Measurements from ENCODE around the gene STK24.
"Not testable (repeated sequence)": the region's sequence is repeated elsewhere in the genome, so short reads cannot be mapped to it uniquely, and the experiment has no call there.

The STK24 gene

GRCh38 chr13:98575904-98576199, 1.1 kb downstream of the STK24 start:
- ATAC-seq (replicated peaks) (no peak), DNase-seq (no peak)
- peak overlapping the region; percentile 87 to 90 for H3K4me3 Mint-ChIP-seq
- H3K4me1 Mint-ChIP-seq = peaks cover 37 to 52% of the 10 kb centered on the region in 2 donors
- peaks cover 10 to 22% of the 10 kb centered on the region in 2 donors for H3K36me3 Mint-ChIP-seq
- H3K27ac Mint-ChIP-seq = peak overlapping the region; percentile 91
- no peaks in the 10 kb centered on the region for H3K27me3 Mint-ChIP-seq
- H3K9me3 Mint-ChIP-seq = no peaks in the 10 kb centered on the region

GRCh38 chr13:98575009-98575903, 1.7 kb downstream of the STK24 start:
- DNase-seq (no peak), ATAC-seq (replicated peaks) (no peak)
- H3K27ac Mint-ChIP-seq = peak overlapping the region; percentile 91
- peak overlapping the region; percentile 87 to 90 for H3K4me3 Mint-ChIP-seq
- H3K36me3 Mint-ChIP-seq = peaks cover 10 to 22% of the 10 kb centered on the region in 2 donors
- peaks cover 41 to 58% of the 10 kb centered on the region in 2 donors for H3K4me1 Mint-ChIP-seq
- H3K27me3 Mint-ChIP-seq = no peaks in the 10 kb centered on the region
- no peaks in the 10 kb centered on the region for H3K9me3 Mint-ChIP-seq

GRCh38 chr13:98571955-98572662, 4.8 kb downstream of the STK24 start:
- ATAC-seq (replicated peaks) = no peak
- H3K4me3 Mint-ChIP-seq = peak overlapping the region; percentile 72
- H3K36me3 Mint-ChIP-seq = peaks cover 29 to 43% of the 10 kb centered on the region in 2 donors
- H3K27me3 Mint-ChIP-seq = no peaks in the 10 kb centered on the region
- no peak for DNase-seq
- peaks cover 57 to 84% of the 10 kb centered on the region in 2 donors for H3K4me1 Mint-ChIP-seq
- H3K27ac Mint-ChIP-seq = peak overlapping the region; percentile 87
- peaks cover 0 to 2% of the 10 kb centered on the region in 2 donors for H3K9me3 Mint-ChIP-seq

- Mint-ChIP-seq H3K36me3 (peaks cover 35 to 51% of the 10 kb centered on the region in 2 donors), H3K4me3 (peak overlapping the region; percentile 72), H3K4me1 (peaks cover 65 to 95% of the 10 kb centered on the region in 2 donors), H3K9me3 (peaks cover 0 to 2% of the 10 kb centered on the region in 2 donors), H3K27ac (peak overlapping the region; percentile 87), H3K27me3 (no peaks in the 10 kb centered on the region)
- peak; percentile 59 for DNase-seq
- peak; percentile 92 to 94 for ATAC-seq (replicated peaks)
Observed at GRCh38 chr13:98570929-98571372, 6.0 kb downstream of the STK24 start.

GRCh38 chr13:98569494-98570367, 7.2 kb downstream of the STK24 start:
- H3K9me3 Mint-ChIP-seq; ATAC-seq (replicated peaks): not testable (repeated sequence)
- H3K36me3 Mint-ChIP-seq = peaks cover 35 to 49% of the 10 kb centered on the region in 2 donors

DNA sequence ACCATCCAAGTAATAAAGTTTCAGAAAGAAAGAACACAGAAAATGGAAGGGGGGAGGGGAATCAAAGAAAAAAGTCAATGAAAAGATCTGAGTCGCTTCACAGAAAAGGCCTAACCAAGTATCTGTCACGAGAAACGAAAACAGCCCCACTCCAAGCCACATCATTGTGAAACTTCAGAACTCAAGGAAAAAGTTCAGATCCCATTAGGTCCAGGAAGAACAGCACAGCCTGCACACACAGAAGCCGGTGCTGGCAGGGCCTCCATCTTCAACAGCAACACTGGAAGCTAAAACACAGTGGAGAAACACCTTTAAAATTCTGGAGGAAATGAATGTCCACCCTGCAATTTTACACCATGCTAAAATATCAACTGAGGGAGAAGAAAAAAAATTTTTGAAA, 8.0 kb downstream of the STK24 start:
- Mint-ChIP-seq H3K27ac (peak overlapping the region; percentile 37), H3K4me1 (peaks cover 65 to 99% of the 10 kb centered on the region in 2 donors), H3K4me3 (peak overlapping the region; percentile 8 to 20), H3K36me3 (peaks cover 38 to 54% of the 10 kb centered on the region in 2 donors), H3K27me3 (no peaks in the 10 kb centered on the region), H3K9me3 (peaks cover 0 to 2% of the 10 kb centered on the region in 2 donors)
- DNase-seq (no peak), ATAC-seq (replicated peaks) (no peak)

More at GRCh38 chr13:98569494-98570367, 7.2 kb downstream of the STK24 start:
- Mint-ChIP-seq H3K27ac (peak overlapping the region; percentile 91), H3K4me1 (peaks cover 69 to 99% of the 10 kb centered on the region in 2 donors), H3K4me3 (peak overlapping the region; percentile 8 to 72)
- not testable (repeated sequence) for H3K27me3 Mint-ChIP-seq, DNase-seq

DNA sequence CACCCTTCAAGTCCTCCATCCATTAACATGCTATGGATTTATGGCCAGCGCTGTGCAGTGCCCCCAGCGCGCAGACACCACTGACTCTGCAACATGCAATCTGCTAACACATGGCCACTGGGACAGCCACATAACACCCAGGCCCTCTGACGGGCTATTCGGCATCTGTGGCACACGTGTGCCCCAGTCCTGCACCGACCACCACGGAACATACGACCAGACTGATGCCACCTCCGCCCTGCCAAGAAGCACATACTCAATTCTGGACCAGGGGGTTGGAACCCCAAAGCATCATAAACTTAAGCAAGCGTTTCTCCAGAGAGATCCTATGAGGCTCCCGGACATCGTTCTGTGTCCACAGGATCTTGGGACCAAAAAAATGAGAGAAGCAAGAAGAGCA, 9.8 kb downstream of the STK24 start:
- ATAC-seq (replicated peaks) (no peak), DNase-seq (no peak)
- Mint-ChIP-seq H3K9me3 (peaks cover 0 to 2% of the 10 kb centered on the region in 2 donors), H3K36me3 (peaks cover 34 to 47% of the 10 kb centered on the region in 2 donors), H3K4me1 (peaks cover 66 to 96% of the 10 kb centered on the region in 2 donors), H3K27me3 (no peaks in the 10 kb centered on the region), H3K27ac (peak overlapping the region; percentile 91), H3K4me3 (peak overlapping the region; percentile 51 to 66)

DNA sequence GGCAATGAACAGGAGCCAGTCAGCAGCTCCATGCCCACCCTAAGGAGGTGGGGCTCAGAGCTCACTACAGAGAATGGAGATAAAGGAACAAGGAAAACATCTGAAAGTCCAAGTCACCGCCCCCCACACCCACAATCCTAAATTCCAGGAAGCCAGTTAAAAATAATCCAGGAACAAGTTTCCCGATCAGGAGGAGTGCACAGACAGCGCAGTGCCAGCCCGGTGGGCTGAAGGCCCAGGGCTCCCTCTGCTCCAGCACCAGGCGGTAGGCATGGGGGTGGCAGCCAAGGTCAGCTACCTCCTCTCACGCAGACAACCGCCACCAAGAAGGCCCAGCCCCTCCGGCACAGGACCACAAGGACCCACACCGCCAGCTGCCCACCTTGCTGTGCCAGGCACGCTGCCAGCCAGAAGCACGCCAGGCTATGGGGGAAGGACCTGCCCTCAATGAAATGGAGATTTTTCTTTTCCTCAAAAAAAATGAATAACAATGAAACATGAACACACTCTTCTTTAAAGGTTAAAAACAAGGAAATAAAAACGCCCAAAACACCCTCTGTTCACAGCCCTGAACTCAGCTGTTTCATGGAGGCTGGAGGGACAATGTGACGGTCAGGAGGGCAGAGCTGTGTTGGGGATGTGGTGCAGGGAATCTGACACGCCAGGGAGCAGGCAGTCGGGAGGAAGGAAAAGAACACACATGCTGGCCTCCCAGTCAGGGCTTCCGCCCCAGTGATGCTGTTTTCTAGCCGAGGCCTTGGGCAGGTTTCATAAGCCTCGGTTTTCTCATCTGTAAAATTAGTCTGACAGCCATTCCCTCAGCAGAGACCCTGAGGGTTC, 11.0 kb downstream of the STK24 start:
- peaks cover 30 to 53% of the 10 kb centered on the region in 2 donors for H3K36me3 Mint-ChIP-seq
- DNase-seq (no peak), ATAC-seq (replicated peaks) (peak in 1 of 2 donors; percentile 13)
- H3K27me3 Mint-ChIP-seq = no peaks in the 10 kb centered on the region
- H3K4me1 Mint-ChIP-seq = peaks cover 60 to 96% of the 10 kb centered on the region in 2 donors
- peak overlapping the region; percentile 90 for H3K27ac Mint-ChIP-seq
- H3K4me3 Mint-ChIP-seq = peak overlapping the region; percentile 48 to 61
- H3K9me3 Mint-ChIP-seq = peaks cover 0 to 2% of the 10 kb centered on the region in 2 donors

DNA sequence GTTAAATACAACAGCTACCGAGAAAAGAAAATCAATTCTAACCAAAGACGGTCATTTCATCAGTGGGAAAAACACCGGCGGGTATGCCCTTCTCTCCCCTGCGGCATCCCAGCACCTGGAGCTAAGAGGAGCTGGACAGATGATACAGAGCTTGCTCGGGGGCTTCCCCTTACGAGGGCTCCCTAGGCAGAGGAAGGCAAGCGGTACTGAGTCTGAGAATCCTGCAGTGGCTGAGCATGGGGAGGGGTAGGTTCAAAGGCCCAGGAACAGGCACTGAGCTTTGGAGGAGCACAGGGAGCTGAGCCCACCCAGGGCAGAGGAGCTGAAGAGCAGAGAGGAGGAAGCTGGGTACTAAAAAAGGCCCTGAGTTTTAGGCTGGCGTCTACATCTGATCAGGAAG, 12.7 kb downstream of the STK24 start:
- peaks cover 37 to 61% of the 10 kb centered on the region in 2 donors for H3K36me3 Mint-ChIP-seq
- peaks cover 3 to 6% of the 10 kb centered on the region in 2 donors for H3K9me3 Mint-ChIP-seq
- H3K27ac Mint-ChIP-seq = peak overlapping the region; percentile 76
- H3K4me1 Mint-ChIP-seq = peaks cover 57 to 92% of the 10 kb centered on the region in 2 donors
- DNase-seq (no peak), ATAC-seq (replicated peaks) (peak; percentile 26 to 31)
- H3K4me3 Mint-ChIP-seq = peak overlapping the region; percentile 1 to 38
- H3K27me3 Mint-ChIP-seq = no peaks in the 10 kb centered on the region

DNA sequence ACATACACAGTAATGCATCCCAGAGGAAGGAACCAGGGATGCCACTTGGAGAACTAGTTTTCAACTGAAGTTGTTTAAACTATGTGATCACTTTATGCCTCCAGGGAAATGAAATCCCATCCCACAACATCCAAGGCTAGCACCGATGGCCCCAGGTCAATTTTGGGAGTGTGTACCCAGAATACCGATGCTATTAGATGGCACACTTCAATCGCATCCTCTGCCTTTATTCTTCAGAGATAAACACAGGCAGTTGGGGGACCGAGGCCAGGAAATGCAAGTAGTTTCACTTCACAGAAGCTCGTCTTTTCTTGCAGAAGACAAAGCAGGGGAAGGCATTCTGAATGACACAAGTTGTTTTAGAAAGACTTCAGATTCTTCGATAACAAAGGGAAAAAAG, 13.8 kb downstream of the STK24 start:
- peak overlapping the region; percentile 14 for H3K27ac Mint-ChIP-seq
- H3K4me1 Mint-ChIP-seq = peaks cover 56 to 88% of the 10 kb centered on the region in 2 donors
- H3K4me3 Mint-ChIP-seq = peak overlapping the region in 1 of 2 donors; percentile 39
- no peaks in the 10 kb centered on the region for H3K27me3 Mint-ChIP-seq
- H3K9me3 Mint-ChIP-seq = peaks cover 5% of the 10 kb centered on the region in 2 donors
- H3K36me3 Mint-ChIP-seq = peaks cover 29 to 52% of the 10 kb centered on the region in 2 donors
- peak; percentile 42 to 59 for ATAC-seq (replicated peaks)
- DNase-seq = no peak

GRCh38 chr13:98559169-98559568, 17.7 kb downstream of the STK24 start:
- Mint-ChIP-seq H3K4me1 (peaks cover 61 to 87% of the 10 kb centered on the region in 2 donors), H3K4me3 (peak overlapping the region in 1 of 2 donors; percentile 39), H3K27me3 (no peaks in the 10 kb centered on the region), H3K27ac (no peak overlapping the region), H3K9me3 (peaks cover 5% of the 10 kb centered on the region in 2 donors), H3K36me3 (peaks cover 27 to 55% of the 10 kb centered on the region in 2 donors)
- DNase-seq = no peak
- ATAC-seq (replicated peaks) = no peak

DNA sequence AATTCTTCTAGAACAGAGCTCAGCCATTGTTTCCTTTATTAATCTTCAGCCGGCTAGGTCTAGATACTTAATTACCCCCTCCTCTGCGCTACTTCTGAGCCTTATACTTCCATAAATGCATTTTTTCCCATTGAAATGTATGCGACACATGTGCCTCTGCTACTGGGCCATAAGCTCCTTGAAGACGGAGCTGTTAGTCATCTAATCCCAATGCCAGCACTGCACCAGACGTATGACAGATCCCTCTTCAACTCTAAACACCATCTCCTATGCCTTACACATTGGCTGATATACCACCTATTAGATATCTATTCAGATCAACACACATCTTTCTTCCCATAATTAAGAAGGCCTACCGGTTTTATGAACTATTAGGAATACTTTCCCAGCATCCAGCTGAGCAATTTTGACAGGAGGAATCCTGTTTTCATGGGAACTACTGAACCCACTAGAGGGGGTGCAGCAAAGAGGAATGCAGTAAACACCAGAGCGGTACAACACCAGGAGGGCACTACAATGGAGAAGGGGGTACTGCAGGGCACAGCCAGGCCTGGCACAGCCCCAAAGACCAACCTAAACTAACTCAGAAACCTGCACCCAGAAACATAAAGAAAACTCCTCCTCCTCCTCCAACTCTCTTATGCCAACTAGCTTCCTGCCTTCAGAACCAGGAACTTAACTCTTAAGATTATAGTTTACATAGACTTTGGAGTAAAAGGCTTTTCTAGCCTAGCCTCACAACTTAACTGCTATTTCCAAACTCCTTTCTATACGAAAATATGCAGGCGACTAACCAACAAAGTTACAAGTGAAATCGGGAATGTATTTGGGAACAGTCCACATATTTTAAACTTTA, 18.7 kb downstream of the STK24 start:
- H3K9me3 Mint-ChIP-seq = peaks cover 5% of the 10 kb centered on the region in 2 donors
- DNase-seq = no peak
- ATAC-seq (replicated peaks) = no peak
- H3K27me3 Mint-ChIP-seq = no peaks in the 10 kb centered on the region
- H3K4me1 Mint-ChIP-seq = peaks cover 64 to 87% of the 10 kb centered on the region in 2 donors
- H3K4me3 Mint-ChIP-seq = no peak overlapping the region
- peaks cover 32 to 63% of the 10 kb centered on the region in 2 donors for H3K36me3 Mint-ChIP-seq
- no peak overlapping the region for H3K27ac Mint-ChIP-seq
